GM21447 (cell line): Measurements from ENCODE around the gene P4HB.
"Not testable (repeated sequence)": the region's sequence is repeated elsewhere in the genome, so short reads cannot be mapped to it uniquely, and the experiment has no call there.

Experiments used
- ATAC-seq: cut with Tn5 transposase; IDR thresholded peaks from one replicate; pipeline ENCODE4 v1.9.1; 2021; ENCODE audit not compliant: unreplicated experiment

Gene P4HB

GRCh38 chr17:81846743-81847689, 13.3 kb downstream of the P4HB start:
- ATAC-seq, result no peak

- ATAC-seq, result no peak
Measured at GRCh38 chr17:81845881-81846742, 14.2 kb downstream of the P4HB start.

- no peak for ATAC-seq
Measured at GRCh38 chr17:81845361-81845760, 15.0 kb downstream of the P4HB start.

- ATAC-seq, result no peak
Measured at GRCh38 chr17:81844887-81845286, 15.4 kb downstream of the P4HB start.

- ATAC-seq, result no peak
Measured at GRCh38 chr17:81844327-81844851, 15.9 kb downstream of the P4HB start.

GRCh38 chr17:81843713-81844326, 16.5 kb downstream of the P4HB start:
- ATAC-seq, result no peak

- ATAC-seq, result no peak
Measured at GRCh38 chr17:81842725-81843504, 17.4 kb downstream of the P4HB start.

GRCh38 chr17:81842378-81842724, 18.0 kb downstream of the P4HB start:
- no peak for ATAC-seq

GRCh38 chr17:81841866-81842265, 18.5 kb downstream of the P4HB start:
- no peak for ATAC-seq

GRCh38 chr17:81840826-81841778, 19.2 kb downstream of the P4HB start:
- no peak for ATAC-seq

GRCh38 chr17:81840059-81840458, 20.3 kb downstream of the P4HB start:
- not testable (repeated sequence) for ATAC-seq

- no peak for ATAC-seq
Measured at GRCh38 chr17:81839301-81839700, 21.0 kb downstream of the P4HB start.

GRCh38 chr17:81838753-81839255, 21.5 kb downstream of the P4HB start:
- no peak for ATAC-seq

GRCh38 chr17:81837641-81838040, 22.7 kb downstream of the P4HB start:
- ATAC-seq, result no peak

GRCh38 chr17:81834831-81835267, 25.5 kb downstream of the P4HB start, which contains the start of gene PPP1R27:
Gene PPP1R27 (minus strand): TSS chr17:81835050. CDS start chr17:81834953, 97 bp downstream.
- no peak for ATAC-seq

- no peak for ATAC-seq
Measured at GRCh38 chr17:81833921-81834830, 26.2 kb downstream of the P4HB start.

GRCh38 chr17:81833160-81833920, 27.0 kb downstream of the P4HB start, which contains the start of gene MCRIP1:
Gene MCRIP1 (minus strand): TSS chr17:81833291. CDS start chr17:81824506, 8,785 bp downstream.
- ATAC-seq, result peak; percentile 59
